ENCODE results near the gene MAP3K15.

DNA sequence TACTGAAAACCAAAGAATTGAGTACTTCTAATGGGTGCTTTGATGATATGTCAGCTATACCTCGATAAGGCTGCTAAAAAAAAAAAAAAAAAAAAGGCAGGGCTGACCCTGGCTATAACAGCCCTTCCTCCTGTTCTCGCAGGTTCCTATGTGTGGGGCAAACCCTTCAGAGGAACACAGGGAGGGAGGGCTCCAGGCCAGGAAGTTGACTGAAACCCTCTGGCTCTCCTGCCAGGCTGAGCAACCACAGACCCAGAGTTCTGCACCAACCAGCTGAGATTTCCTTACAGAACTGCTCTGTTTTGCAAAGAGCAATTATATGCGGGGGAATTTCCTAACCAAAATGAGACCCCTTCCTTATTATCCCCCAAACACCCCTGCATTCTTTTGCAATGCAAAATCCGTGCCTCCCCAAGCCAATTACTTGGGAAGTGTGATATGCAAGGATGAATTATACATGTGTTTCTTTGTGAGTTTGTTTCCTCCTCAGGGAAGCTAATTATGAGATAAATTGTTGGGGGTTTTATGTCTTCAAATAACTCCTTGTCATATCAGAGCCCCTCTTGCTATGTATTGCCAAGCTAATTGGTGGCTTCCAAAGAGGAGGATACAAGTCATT, 126.0 kb downstream of the MAP3K15 start:
- TF ChIP-seq, protein P1, sequence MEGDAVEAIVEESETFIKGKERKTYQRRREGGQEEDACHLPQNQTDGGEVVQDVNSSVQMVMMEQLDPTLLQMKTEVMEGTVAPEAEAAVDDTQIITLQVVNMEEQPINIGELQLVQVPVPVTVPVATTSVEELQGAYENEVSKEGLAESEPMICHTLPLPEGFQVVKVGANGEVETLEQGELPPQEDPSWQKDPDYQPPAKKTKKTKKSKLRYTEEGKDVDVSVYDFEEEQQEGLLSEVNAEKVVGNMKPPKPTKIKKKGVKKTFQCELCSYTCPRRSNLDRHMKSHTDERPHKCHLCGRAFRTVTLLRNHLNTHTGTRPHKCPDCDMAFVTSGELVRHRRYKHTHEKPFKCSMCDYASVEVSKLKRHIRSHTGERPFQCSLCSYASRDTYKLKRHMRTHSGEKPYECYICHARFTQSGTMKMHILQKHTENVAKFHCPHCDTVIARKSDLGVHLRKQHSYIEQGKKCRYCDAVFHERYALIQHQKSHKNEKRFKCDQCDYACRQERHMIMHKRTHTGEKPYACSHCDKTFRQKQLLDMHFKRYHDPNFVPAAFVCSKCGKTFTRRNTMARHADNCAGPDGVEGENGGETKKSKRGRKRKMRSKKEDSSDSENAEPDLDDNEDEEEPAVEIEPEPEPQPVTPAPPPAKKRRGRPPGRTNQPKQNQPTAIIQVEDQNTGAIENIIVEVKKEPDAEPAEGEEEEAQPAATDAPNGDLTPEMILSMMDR (IDR thresholded peaks at IDR 0.05) = no peak
- TF ChIP-seq POLR2A (IDR thresholded peaks at IDR 0.05) = no peak

Data from body of pancreas (tissue), 4 donors.